C4-2B (cell line): ENCODE data around the gene TMEM185B.

Experiments
- ZFX ChIP-seq: fragments of 450-650 bp; IDR thresholded peaks from 2 replicates; pipeline ENCODE4 v1.6.1; 2017
- TF ChIP-seq, protein P1 (sequence below): fragments of 450-650 bp; conservative IDR thresholded peaks from 2 replicates; pipeline ENCODE4 v1.5.1; 2017; ENCODE audit warnings: mild to moderate bottlenecking

DNA sequence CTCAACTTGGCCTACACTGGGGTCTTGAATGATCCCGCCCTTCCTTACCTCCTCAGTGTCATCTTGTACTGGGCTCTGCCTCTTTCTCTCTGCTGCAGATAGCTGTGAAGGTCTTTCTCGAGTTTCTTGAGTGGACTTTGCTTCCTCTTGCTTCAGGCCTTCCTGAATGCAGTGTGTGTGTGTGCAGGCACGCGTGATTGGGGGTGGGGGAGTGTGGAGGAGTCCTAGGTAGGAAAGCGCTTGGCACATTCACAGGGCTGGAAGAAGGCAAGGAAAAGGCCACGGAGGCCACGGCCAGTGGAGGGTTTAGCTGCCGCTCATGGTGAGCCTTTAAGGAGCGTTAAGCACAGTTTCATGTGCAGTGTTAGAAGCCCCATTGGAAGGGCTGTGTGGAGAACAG is 35.0 kb upstream of the TMEM185B start:
- TF ChIP-seq, protein P1, sequence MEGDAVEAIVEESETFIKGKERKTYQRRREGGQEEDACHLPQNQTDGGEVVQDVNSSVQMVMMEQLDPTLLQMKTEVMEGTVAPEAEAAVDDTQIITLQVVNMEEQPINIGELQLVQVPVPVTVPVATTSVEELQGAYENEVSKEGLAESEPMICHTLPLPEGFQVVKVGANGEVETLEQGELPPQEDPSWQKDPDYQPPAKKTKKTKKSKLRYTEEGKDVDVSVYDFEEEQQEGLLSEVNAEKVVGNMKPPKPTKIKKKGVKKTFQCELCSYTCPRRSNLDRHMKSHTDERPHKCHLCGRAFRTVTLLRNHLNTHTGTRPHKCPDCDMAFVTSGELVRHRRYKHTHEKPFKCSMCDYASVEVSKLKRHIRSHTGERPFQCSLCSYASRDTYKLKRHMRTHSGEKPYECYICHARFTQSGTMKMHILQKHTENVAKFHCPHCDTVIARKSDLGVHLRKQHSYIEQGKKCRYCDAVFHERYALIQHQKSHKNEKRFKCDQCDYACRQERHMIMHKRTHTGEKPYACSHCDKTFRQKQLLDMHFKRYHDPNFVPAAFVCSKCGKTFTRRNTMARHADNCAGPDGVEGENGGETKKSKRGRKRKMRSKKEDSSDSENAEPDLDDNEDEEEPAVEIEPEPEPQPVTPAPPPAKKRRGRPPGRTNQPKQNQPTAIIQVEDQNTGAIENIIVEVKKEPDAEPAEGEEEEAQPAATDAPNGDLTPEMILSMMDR: no peak
- TF ChIP-seq ZFX: no peak
